Neutrophil (primary cell): Measurements from ENCODE around the gene ZNF791.

Experiments
- H3K27ac ChIP-seq: fragments of 200-600 bp; sonication (generic); 2 replicates; pipeline ENCODE4 v1.5.1; 2016; ENCODE audit warnings: mild to moderate bottlenecking, moderate library complexity
- H3K27me3 ChIP-seq: fragments of 200-600 bp; sonication (generic); 2 replicates; pipeline ENCODE4 v1.6.0; 2016; ENCODE audit warnings: mild to moderate bottlenecking
- H3K36me3 ChIP-seq: fragments of 200-600 bp; sonication (generic); 2 replicates; pipeline ENCODE4 v1.5.1; 2017
- H3K4me1 ChIP-seq, 2 experiments: fragments of 200-600 bp in 1 of 2; sonication (generic) in 1 of 2; 1 replicate in 1 of 2; 2 replicates in 1 of 2; pipeline versions ENCODE4 v1.5.1 to v1.6.1; 2013 to 2016; ENCODE audit warnings: low read depth in 1 of 2, low read length in 1 of 2, mild to moderate bottlenecking in 1 of 2, moderate library complexity in 1 of 2; ENCODE audit not compliant: control insufficient read depth in 1 of 2, insufficient read depth in 1 of 2
- H3K4me3 ChIP-seq, 2 experiments: fragments of 200-600 bp in 1 of 2; sonication (generic) in 1 of 2; 1 replicate in 1 of 2; 2 replicates in 1 of 2; pipeline ENCODE4 v1.5.1; 2013 to 2016; ENCODE audit warnings: low read depth in 1 of 2, low read length in 1 of 2, mild to moderate bottlenecking in 1 of 2, moderate library complexity in 1 of 2
- H3K9me3 ChIP-seq: fragments of 200-600 bp; sonication (generic); 2 replicates; pipeline ENCODE4 v1.5.1; 2016
- CTCF ChIP-seq: fragments of 200-600 bp; sonication (generic); IDR thresholded peaks from 2 replicates; pipeline ENCODE4 v1.5.1; 2016; ENCODE audit warnings: antibody characterized with exemption

Gene ZNF791

GRCh38 chr19:12665281-12665573 lies 54.5 kb downstream of the ZNF791 start:
- peaks cover 50 to 57% of the 10 kb centered on the region in 2 experiments for H3K4me1 ChIP-seq
- H3K27ac ChIP-seq = peak overlapping the region; percentile 94
- peaks cover 48% of the 10 kb centered on the region for H3K36me3 ChIP-seq
- peak; percentile 30 for TF ChIP-seq CTCF
- no peaks in the 10 kb centered on the region for H3K9me3 ChIP-seq
- no peaks in the 10 kb centered on the region for H3K27me3 ChIP-seq
- peak overlapping the region; percentile 91 to 92 for H3K4me3 ChIP-seq

GRCh38 chr19:12665671-12666264 lies 55.0 kb downstream of the ZNF791 start:
- Histone ChIP-seq H3K36me3 (peaks cover 43% of the 10 kb centered on the region), H3K27me3 (no peaks in the 10 kb centered on the region), H3K27ac (peak overlapping the region; percentile 94), H3K4me1 (peaks cover 55 to 62% of the 10 kb centered on the region in 2 experiments), H3K4me3 (peak overlapping the region; percentile 91 to 92), H3K9me3 (no peaks in the 10 kb centered on the region)
- TF ChIP-seq CTCF = no peak

GRCh38 chr19:12666265-12667048 lies 55.7 kb downstream of the ZNF791 start, which contains the start of the genes MAN2B1 and WDR83:
TSS of gene MAN2B1 (minus strand) at chr19:12666742. CDS start at chr19:12666701, 41 bp downstream.
TSS of gene WDR83 (plus strand) at chr19:12666807. CDS start at chr19:12669791, 2,984 bp downstream.
- Histone ChIP-seq H3K9me3 (no peaks in the 10 kb centered on the region), H3K4me1 (peaks cover 55 to 63% of the 10 kb centered on the region in 2 experiments), H3K36me3 (peaks cover 36% of the 10 kb centered on the region), H3K27me3 (no peaks in the 10 kb centered on the region), H3K4me3 (peak within 1 kb of the TSS; percentile 91 to 92), H3K27ac (peak within 1 kb of the TSS; percentile 94)
- peak; percentile 9 for TF ChIP-seq CTCF

- Histone ChIP-seq H3K4me1 (peaks cover 55 to 63% of the 10 kb centered on the region in 2 experiments), H3K36me3 (peaks cover 34% of the 10 kb centered on the region), H3K9me3 (no peaks in the 10 kb centered on the region), H3K27me3 (no peaks in the 10 kb centered on the region), H3K4me3 (peak overlapping the region in 1 of 2 experiments; percentile 85), H3K27ac (no peak overlapping the region)
- TF ChIP-seq CTCF = no peak
Observed at GRCh38 chr19:12667731-12668302, 57.1 kb downstream of the ZNF791 start.

GRCh38 chr19:12668346-12668745 lies 57.6 kb downstream of the ZNF791 start:
- Histone ChIP-seq H3K9me3 (no peaks in the 10 kb centered on the region), H3K4me1 (peaks cover 55 to 63% of the 10 kb centered on the region in 2 experiments), H3K4me3 (peak overlapping the region; percentile 85 to 95), H3K36me3 (peaks cover 32% of the 10 kb centered on the region), H3K27me3 (no peaks in the 10 kb centered on the region), H3K27ac (peak overlapping the region; percentile 97)
- TF ChIP-seq CTCF = no peak
